K562 (cell line): Measurements from ENCODE around the gene BTBD17. TPM values are rescaled to one million over a fixed set of nuclear protein-coding genes. Genes with fewer than 3 reads are reported as not detected.

Experiments
- ARNT ChIP-seq, 2 experiments: fragments of 450-650 bp; IDR thresholded peaks; 2 replicates each; pipeline ENCODE4 v1.6.1; 2016; ENCODE audit warnings: mild to moderate bottlenecking in 1 of 2
- RAD21 ChIP-seq, 2 experiments: fragments of 250-450 bp in 1 of 2; fragments of 450-650 bp in 1 of 2; sonication (Bioruptor Pico) in 1 of 2; formaldehyde crosslinking in 1 of 2; IDR thresholded peaks in 1 of 2; conservative IDR thresholded peaks in 1 of 2; 2 replicates each; pipeline versions ENCODE4 v1.4.0 to v1.8.0; 2020 to 2022; ENCODE audit warnings: mild to moderate bottlenecking in 2 of 2, moderate library complexity in 1 of 2
- SIRT6 ChIP-seq: IDR thresholded peaks from one replicate; pipeline ENCODE4 v1.6.1; 2012; ENCODE audit warnings: low read depth, mild to moderate bottlenecking, control low read depth, inconsistent platforms, low read length, moderate library complexity
- STAG1 ChIP-seq: sonication (generic); formaldehyde crosslinking; IDR thresholded peaks from 2 replicates; pipeline ENCODE4 v1.5.0; 2020; ENCODE audit warnings: missing genetic modification reagents, borderline replicate concordance
- TAF1 ChIP-seq: IDR thresholded peaks from 2 replicates; pipeline ENCODE4 v1.6.1; 2011; ENCODE audit warnings: mild to moderate bottlenecking, low read length, moderate library complexity; ENCODE audit not compliant: insufficient read depth, control insufficient read depth, severe bottlenecking; ENCODE audit errors: extremely low read depth
- TAF15 ChIP-seq: fragments of 200-400 bp; formaldehyde crosslinking; IDR thresholded peaks from 2 replicates; pipeline ENCODE4 v1.6.1; 2017; ENCODE audit warnings: mild to moderate bottlenecking, low read depth, low read length, moderate library complexity
- TCF3 ChIP-seq: sonication (generic); formaldehyde crosslinking; IDR thresholded peaks from 2 replicates; pipeline ENCODE4 v1.4.0; 2020; ENCODE audit warnings: mild to moderate bottlenecking, missing genetic modification reagents
- ZC3H4 ChIP-seq: sonication (generic); formaldehyde crosslinking; IDR thresholded peaks from 2 replicates; pipeline ENCODE4 v1.9.0; 2021; ENCODE audit warnings: missing genetic modification reagents, borderline replicate concordance
- ZNF121 ChIP-seq: sonication (generic); formaldehyde crosslinking; conservative IDR thresholded peaks from 2 replicates; pipeline ENCODE4 v1.8.0; 2022; ENCODE audit warnings: missing genetic modification reagents
- ZNF133 ChIP-seq: fragments of 250-450 bp; sonication (Bioruptor Pico); IDR thresholded peaks from 2 replicates; pipeline ENCODE4 v1.4.0; 2020; ENCODE audit warnings: mild to moderate bottlenecking
- ZNF318 ChIP-seq, 2 experiments: fragments of 450-650 bp; IDR thresholded peaks; 2 replicates each; pipeline ENCODE4 v1.6.1; 2016; ENCODE audit warnings: mild to moderate bottlenecking in 2 of 2, borderline replicate concordance in 1 of 2, low read depth in 1 of 2, moderate library complexity in 1 of 2
- ZNF592 ChIP-seq: fragments of 450-650 bp; IDR thresholded peaks from 2 replicates; pipeline ENCODE4 v1.6.1; 2017; ENCODE audit warnings: antibody characterized with exemption, mild to moderate bottlenecking
- polyA plus RNA-seq, 8 experiments: library from polyadenylated mRNA; depleted of rRNA in 4 of 8; stranded (reverse) in 5 of 8; unstranded in 3 of 8; fragments of >200 nt; fragmentation: Nextera tagmentation in 2 of 8; fragmentation: Illumina TruSeq in 1 of 8; extraction: Ambion mirVana in 2 of 8; extraction: Trizol in 1 of 8; gene quantifications; 2 replicates each; pipeline versions ENCODE4 v1.2.1 to v1.2.3, GENCODE V29; 2011 to 2014; ENCODE audit warnings: inconsistent platforms in 1 of 8, missing spikeins in 1 of 8
- total RNA-seq, 7 experiments: library from RNA; depleted of rRNA in 6 of 7; stranded (reverse); fragments of >200 nt in 6 of 7; fragmentation: Illumina TruSeq in 2 of 7; extraction: Trizol in 2 of 7; gene quantifications; 2 replicates each; pipeline versions ENCODE4 v1.2.1 to v1.2.3, GENCODE V29; 2011 to 2021; ENCODE audit warnings: low replicate concordance in 1 of 7
- TF ChIP-seq, protein P1 (sequence below): fragments of 250-450 bp; sonication (Bioruptor Pico); IDR thresholded peaks from 2 replicates; pipeline ENCODE4 v1.5.0; 2020; ENCODE audit warnings: mild to moderate bottlenecking

BTBD17 gene
- total and polyA plus RNA-seq, 9 of the 15 experiments (the other 6 are each of a cell fraction or from before 2014, with no cell fraction given) = not detected

DNA sequence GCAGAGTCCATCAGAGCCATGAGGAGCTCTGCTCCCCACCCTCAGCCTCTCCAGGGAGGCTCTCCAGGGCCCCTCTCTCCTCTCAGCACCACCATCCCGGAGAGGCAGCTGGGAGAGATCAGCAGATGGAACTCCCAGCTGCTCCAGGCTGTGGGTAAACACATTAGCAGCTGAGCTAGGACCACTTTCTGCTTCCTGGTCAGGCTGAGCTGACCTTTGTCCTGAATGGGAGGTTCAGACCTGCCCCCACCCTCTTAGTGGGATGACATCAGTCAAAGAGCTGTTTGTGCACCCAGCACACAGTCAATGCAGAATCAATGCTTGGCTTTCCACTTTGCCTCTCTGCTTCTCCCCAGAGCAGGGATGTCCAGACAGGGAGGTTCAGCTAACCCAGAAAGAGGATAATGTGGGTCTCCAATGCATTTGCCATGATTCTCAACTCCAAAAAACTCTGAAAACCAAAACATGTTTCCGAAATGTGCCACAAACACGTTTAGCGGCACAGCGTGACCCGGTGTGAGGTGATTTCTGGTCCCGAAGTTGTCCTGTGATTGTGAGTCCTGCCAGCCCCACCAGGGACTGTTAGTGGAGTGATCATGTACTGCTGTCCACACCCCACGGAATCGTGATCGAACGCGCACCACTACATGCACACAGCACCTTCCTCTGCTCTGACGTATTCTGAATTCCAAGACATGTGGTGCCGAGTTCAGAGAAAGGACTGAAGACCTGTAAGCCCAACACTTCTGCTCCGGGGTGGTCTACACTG, 12.4 kb upstream of the BTBD17 start (continued):
- TF ChIP-seq ZNF318 (IDR thresholded peaks at IDR 0.05; ENCODE audit: borderline replicate concordance in 1 of 2, low read depth in 1 of 2) = no peak
- no peak for TF ChIP-seq ZNF133 (CRISPR knock-in tag)
- TF ChIP-seq SIRT6 = no peak
- no peak for TF ChIP-seq TAF1
- TF ChIP-seq ARNT (IDR thresholded peaks at IDR 0.05) = no peak
- TF ChIP-seq TCF3 = no peak
- no peak for TF ChIP-seq TAF15
- TF ChIP-seq ZNF121 (CRISPR knock-in tag) = no peak
- TF ChIP-seq, protein P1, sequence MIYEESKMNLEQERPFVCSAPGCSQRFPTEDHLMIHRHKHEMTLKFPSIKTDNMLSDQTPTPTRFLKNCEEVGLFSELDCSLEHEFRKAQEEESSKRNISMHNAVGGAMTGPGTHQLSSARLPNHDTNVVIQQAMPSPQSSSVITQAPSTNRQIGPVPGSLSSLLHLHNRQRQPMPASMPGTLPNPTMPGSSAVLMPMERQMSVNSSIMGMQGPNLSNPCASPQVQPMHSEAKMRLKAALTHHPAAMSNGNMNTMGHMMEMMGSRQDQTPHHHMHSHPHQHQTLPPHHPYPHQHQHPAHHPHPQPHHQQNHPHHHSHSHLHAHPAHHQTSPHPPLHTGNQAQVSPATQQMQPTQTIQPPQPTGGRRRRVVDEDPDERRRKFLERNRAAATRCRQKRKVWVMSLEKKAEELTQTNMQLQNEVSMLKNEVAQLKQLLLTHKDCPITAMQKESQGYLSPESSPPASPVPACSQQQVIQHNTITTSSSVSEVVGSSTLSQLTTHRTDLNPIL (CRISPR knock-in tag) = no peak
- no peak for TF ChIP-seq RAD21 (CRISPR knock-in tag; conservative IDR thresholded peaks at IDR 0.05 in 1 of 2, IDR thresholded peaks at IDR 0.05 in 1 of 2)
- no peak for TF ChIP-seq ZNF592
- no peak for TF ChIP-seq STAG1 (CRISPR knock-in tag)
- TF ChIP-seq ZC3H4 = no peak
